Ishikawa (cell line): ENCODE results near the gene DUSP16.

Experiments
- CREB1 ChIP-seq: IDR thresholded peaks from 2 replicates; pipeline ENCODE4 v1.6.1; 2012; ENCODE audit warnings: low read depth
- EP300 ChIP-seq: IDR thresholded peaks from 2 replicates; pipeline ENCODE4 v1.6.1; 2012; ENCODE audit warnings: borderline replicate concordance
- FOXM1 ChIP-seq: IDR thresholded peaks from 2 replicates; pipeline ENCODE4 v1.6.1; 2012; ENCODE audit warnings: low read depth, borderline replicate concordance
- RAD21 ChIP-seq: IDR thresholded peaks from 2 replicates; pipeline ENCODE4 v1.6.1; 2012; ENCODE audit warnings: low read depth
- TAF1 ChIP-seq: IDR thresholded peaks from 2 replicates; pipeline ENCODE4 v1.6.1; 2012; ENCODE audit warnings: low read depth, mild to moderate bottlenecking
- TF ChIP-seq, protein P1 (sequence below): IDR thresholded peaks from 2 replicates; pipeline ENCODE4 v1.6.1; 2012
- TF ChIP-seq, protein P2 (sequence below): IDR thresholded peaks from 2 replicates; pipeline ENCODE4 v1.6.1; 2012; ENCODE audit warnings: low read depth, mild to moderate bottlenecking

DNA sequence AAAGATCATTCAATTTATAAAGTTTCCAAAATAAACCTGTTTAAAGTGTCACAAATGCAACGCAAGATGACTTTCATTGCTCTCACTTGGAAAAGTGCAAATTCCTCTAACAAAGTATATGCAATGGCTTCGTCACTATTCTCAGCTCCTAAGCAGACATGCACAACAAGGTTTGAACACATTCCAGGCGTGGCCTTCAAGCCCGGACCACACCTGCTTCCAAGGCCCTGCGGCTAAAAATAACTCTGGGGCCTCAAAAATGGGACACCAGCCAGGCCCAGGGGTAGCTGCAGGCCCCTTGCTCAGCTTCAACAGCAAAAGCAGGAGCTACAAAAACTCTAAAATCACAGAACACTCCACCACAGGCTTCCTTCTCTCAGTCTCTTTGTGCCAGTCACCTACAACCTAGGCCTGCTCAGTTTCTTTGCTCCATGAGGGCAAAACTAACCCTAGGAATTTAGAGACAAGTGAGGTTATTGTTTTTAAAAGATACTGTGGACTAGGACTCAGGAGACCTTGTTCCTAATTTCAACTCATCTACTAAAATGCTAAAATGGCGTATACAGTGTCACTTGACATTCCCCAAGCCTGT, 29.3 kb downstream of the DUSP16 start:
- TF ChIP-seq FOXM1 (no peak), TAF1 (no peak), EP300 (no peak), CREB1 (no peak), RAD21 (no peak)
- TF ChIP-seq, protein P1, sequence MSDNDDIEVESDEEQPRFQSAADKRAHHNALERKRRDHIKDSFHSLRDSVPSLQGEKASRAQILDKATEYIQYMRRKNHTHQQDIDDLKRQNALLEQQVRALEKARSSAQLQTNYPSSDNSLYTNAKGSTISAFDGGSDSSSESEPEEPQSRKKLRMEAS = no peak
- TF ChIP-seq, protein P2, sequence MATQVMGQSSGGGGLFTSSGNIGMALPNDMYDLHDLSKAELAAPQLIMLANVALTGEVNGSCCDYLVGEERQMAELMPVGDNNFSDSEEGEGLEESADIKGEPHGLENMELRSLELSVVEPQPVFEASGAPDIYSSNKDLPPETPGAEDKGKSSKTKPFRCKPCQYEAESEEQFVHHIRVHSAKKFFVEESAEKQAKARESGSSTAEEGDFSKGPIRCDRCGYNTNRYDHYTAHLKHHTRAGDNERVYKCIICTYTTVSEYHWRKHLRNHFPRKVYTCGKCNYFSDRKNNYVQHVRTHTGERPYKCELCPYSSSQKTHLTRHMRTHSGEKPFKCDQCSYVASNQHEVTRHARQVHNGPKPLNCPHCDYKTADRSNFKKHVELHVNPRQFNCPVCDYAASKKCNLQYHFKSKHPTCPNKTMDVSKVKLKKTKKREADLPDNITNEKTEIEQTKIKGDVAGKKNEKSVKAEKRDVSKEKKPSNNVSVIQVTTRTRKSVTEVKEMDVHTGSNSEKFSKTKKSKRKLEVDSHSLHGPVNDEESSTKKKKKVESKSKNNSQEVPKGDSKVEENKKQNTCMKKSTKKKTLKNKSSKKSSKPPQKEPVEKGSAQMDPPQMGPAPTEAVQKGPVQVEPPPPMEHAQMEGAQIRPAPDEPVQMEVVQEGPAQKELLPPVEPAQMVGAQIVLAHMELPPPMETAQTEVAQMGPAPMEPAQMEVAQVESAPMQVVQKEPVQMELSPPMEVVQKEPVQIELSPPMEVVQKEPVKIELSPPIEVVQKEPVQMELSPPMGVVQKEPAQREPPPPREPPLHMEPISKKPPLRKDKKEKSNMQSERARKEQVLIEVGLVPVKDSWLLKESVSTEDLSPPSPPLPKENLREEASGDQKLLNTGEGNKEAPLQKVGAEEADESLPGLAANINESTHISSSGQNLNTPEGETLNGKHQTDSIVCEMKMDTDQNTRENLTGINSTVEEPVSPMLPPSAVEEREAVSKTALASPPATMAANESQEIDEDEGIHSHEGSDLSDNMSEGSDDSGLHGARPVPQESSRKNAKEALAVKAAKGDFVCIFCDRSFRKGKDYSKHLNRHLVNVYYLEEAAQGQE = no peak
